GM12873 (cell line): ENCODE data around the gene NUDT13.

Experiments used
- CTCF ChIP-seq: IDR thresholded peaks from 2 replicates; pipeline ENCODE4 v1.5.1; 2012; ENCODE audit warnings: low read depth, mild to moderate bottlenecking, moderate library complexity, low read length, control low read depth; ENCODE audit not compliant: insufficient read depth; ENCODE audit errors: missing control alignments

The NUDT13 gene

GRCh38 chr10:73094986-73095480 is 15.2 kb upstream of the NUDT13 start:
- no peak for TF ChIP-seq CTCF

- TF ChIP-seq CTCF: no peak
These were observed 14.7 kb upstream of the NUDT13 start for GRCh38 chr10:73095481-73096021.

- no peak for TF ChIP-seq CTCF
These were observed 14.2 kb upstream of the NUDT13 start for GRCh38 chr10:73096041-73096448.

- peak; percentile 71 for TF ChIP-seq CTCF
These were observed 13.6 kb upstream of the NUDT13 start, which contains the start of gene P4HA1 for GRCh38 chr10:73096449-73097304. TSS of gene P4HA1 (minus strand) at chr10:73096866. CDS start at chr10:73074883, 21,983 bp downstream.

- no peak for TF ChIP-seq CTCF
These were observed 13.0 kb upstream of the NUDT13 start for GRCh38 chr10:73097305-73097670.

GRCh38 chr10:73099141-73099540 is 11.1 kb upstream of the NUDT13 start:
- no peak for TF ChIP-seq CTCF

- no peak for TF ChIP-seq CTCF
These were observed 4.0 kb upstream of the NUDT13 start for GRCh38 chr10:73106301-73106700.
